GM10248 (cell line): ENCODE results near the gene BCAR3.

Experiments used
- CTCF ChIA-PET: fragments of 300-600 bp; sonication (Branson Sonifier 250); formaldehyde crosslinking; extraction: SDS; loops from one replicate; lab custom pipeline; 2021; ENCODE audit warnings: antibody characterized with exemption; lab: Yijun Ruan, JAX
- POLR2A ChIA-PET: fragments of 350-650 bp; sonication (Branson Sonifier 250); formaldehyde crosslinking; extraction: SDS; loops from one replicate; lab custom pipeline; 2020; ENCODE audit warnings: antibody characterized with exemption; lab: Yijun Ruan, JAX
- DNase-seq: peaks from one replicate; pipeline ENCODE4 v3.0.0; 2012; ENCODE audit errors: extremely low spot score
- TF ChIP-seq, protein P1 (sequence below): IDR thresholded peaks from 2 replicates; pipeline ENCODE4 v1.5.1; 2012; ENCODE audit warnings: mild to moderate bottlenecking, low read depth; ENCODE audit errors: extremely low read depth, missing control alignments, control extremely low read depth

The BCAR3 gene

GRCh38 chr1:93715529-93716126 lies 34.0 kb upstream of the BCAR3 start:
- ChIA-PET POLR2A (interaction anchor here (1.3 kb wide), 1 partner anchor 13 kb away, joined by 3 read pairs; no protein-coding TSS in a partner anchor), CTCF (interaction anchor here (0.6 to 3.9 kb wide), 11 partner anchors 9 to 98 kb away, joined by 3 to 27 read pairs (median 5); partner anchors contain the start of gene BCAR3)
- DNase-seq, result no peak
- TF ChIP-seq, protein P1, sequence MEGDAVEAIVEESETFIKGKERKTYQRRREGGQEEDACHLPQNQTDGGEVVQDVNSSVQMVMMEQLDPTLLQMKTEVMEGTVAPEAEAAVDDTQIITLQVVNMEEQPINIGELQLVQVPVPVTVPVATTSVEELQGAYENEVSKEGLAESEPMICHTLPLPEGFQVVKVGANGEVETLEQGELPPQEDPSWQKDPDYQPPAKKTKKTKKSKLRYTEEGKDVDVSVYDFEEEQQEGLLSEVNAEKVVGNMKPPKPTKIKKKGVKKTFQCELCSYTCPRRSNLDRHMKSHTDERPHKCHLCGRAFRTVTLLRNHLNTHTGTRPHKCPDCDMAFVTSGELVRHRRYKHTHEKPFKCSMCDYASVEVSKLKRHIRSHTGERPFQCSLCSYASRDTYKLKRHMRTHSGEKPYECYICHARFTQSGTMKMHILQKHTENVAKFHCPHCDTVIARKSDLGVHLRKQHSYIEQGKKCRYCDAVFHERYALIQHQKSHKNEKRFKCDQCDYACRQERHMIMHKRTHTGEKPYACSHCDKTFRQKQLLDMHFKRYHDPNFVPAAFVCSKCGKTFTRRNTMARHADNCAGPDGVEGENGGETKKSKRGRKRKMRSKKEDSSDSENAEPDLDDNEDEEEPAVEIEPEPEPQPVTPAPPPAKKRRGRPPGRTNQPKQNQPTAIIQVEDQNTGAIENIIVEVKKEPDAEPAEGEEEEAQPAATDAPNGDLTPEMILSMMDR, result no peak

GRCh38 chr1:93714356-93714755 lies 32.7 kb upstream of the BCAR3 start:
- no peak for DNase-seq
- ChIA-PET CTCF (interaction anchor here (2.8 kb wide), 1 partner anchor 28 kb away, joined by 15 read pairs; no protein-coding TSS in a partner anchor), POLR2A (no interaction called here)
- TF ChIP-seq, protein P1, result no peak

GRCh38 chr1:93713341-93713740 lies 31.7 kb upstream of the BCAR3 start:
- ChIA-PET CTCF (interaction anchor here (0.7 to 2.4 kb wide), 4 partner anchors 9 to 38 kb away, joined by 3 to 10 read pairs (median 5); no protein-coding TSS in a partner anchor), POLR2A (no interaction called here)
- no peak for DNase-seq
- TF ChIP-seq, protein P1, result no peak

GRCh38 chr1:93712741-93713140 lies 31.1 kb upstream of the BCAR3 start:
- ChIA-PET CTCF (interaction anchor here (0.7 to 2.4 kb wide), 5 partner anchors 8 to 37 kb away, joined by 3 to 10 read pairs (median 4); no protein-coding TSS in a partner anchor), POLR2A (no interaction called here)
- TF ChIP-seq, protein P1, result no peak
- no peak for DNase-seq

DNA sequence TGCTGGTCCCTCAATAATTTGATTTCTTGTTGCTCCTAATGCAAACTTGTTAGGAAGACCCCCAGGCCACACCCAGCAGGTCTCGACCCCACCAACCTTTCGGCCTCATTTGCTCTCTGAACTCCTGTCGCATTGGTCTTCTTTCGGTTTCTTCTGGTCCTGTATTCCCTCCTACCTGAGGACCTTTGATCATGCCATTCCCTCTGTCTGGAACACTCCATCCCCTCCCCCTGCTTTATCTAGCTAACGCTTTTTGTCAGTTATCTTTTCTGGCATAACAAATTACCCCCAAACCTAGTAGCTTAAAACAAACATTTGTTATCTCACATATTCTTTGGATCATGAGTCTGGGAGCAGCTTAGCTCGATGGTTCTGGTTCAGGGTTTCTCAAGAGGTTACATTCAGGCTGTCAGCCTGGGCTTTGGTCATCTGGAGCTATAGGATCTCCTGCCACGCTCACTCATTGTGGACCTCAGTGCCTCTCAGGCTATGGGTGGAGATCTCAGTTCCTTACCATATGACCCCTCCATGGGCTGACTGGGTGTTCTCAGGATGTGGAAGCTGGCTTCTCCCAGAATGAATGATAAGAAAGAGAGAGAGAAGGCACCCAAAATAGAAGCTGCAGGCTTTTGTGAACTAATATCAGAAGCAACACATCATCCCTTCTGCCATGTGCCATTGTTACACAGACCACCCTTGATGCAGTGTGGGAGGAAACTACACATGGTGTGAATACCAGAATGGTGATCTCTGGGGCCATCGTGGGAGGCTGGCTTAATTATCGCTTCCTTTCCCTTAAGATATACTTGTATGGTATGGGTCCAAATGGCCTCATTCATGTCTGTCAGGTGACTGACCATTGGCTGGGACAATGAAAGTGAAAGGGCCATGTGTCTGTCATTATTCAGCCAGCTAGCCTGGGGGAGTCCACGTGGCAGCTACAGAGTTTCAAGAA lies 29.1 kb upstream of the BCAR3 start:
- TF ChIP-seq, protein P1, result no peak
- ChIA-PET POLR2A (no interaction called here), CTCF (interaction anchor here (1.2 to 1.8 kb wide), 4 partner anchors 12 to 103 kb away, joined by 4 to 5 read pairs (median 4); no protein-coding TSS in a partner anchor)
- DNase-seq, result no peak

DNA sequence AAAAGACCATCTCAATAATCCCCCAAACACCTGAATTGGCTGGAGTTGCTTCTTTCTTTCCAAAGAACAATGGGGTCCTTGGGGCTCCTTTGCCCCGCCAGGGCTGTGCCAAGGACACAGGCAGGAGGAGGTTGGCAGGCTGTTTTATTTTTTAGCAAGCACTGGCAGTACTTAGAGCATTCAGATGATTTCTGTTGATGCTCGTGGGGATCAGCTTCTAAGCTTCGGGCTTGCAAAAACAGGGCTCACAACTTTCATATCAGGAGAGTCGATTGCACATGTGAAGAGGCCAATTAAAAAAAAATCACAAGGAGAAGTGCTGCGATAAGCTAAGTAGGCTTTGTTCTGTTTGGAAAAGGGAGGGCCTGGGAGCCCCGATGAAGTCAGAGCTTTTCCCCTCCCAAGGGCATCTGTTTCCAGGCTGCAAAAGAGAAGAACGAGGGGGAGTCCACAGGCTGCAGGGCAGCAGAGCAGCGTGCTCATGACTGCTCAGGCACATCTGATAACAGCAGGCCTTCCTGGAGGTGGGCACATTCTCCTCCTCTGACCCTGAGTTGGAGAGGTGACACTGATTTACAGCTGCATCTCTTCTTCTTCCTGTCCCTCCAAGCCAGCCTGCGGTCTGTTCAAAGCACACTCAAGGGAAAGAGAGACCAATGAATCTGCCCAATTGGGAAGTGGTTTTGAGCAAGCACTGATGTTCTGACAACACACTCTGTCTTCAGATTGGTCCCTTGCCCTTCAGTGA lies 27.3 kb upstream of the BCAR3 start:
- TF ChIP-seq, protein P1, result no peak
- POLR2A ChIA-PET, result interaction anchor here (0.6 kb wide), 1 partner anchor 358 kb away, joined by 3 read pairs; no protein-coding TSS in a partner anchor
- CTCF ChIA-PET, result interaction anchor here (1.1 to 5.8 kb wide), 5 partner anchors 8 to 135 kb away, joined by 3 to 27 read pairs (median 4); partner anchors contain the start of gene BCAR3

More for the DNA sequence above, 27.3 kb upstream of the BCAR3 start:
- no peak for DNase-seq
